GM18517 (cell line): ENCODE results near the gene CDX1.

Source experiments
- ATAC-seq: cut with Tn5 transposase; IDR thresholded peaks from one replicate; pipeline ENCODE4 v1.9.1; 2021; ENCODE audit warnings: mild to moderate bottlenecking, moderate library complexity; ENCODE audit not compliant: unreplicated experiment

CDX1 gene

GRCh38 chr5:150131461-150131860 lies 35.1 kb upstream of the CDX1 start:
- no peak for ATAC-seq

- ATAC-seq = no peak
Observed at GRCh38 chr5:150131978-150132694, 34.4 kb upstream of the CDX1 start.

- ATAC-seq = no peak
Observed at GRCh38 chr5:150132740-150133139, 33.8 kb upstream of the CDX1 start.

GRCh38 chr5:150133581-150134197 lies 32.9 kb upstream of the CDX1 start:
- ATAC-seq = no peak

GRCh38 chr5:150134198-150134588 lies 32.4 kb upstream of the CDX1 start:
- ATAC-seq = no peak

DNA sequence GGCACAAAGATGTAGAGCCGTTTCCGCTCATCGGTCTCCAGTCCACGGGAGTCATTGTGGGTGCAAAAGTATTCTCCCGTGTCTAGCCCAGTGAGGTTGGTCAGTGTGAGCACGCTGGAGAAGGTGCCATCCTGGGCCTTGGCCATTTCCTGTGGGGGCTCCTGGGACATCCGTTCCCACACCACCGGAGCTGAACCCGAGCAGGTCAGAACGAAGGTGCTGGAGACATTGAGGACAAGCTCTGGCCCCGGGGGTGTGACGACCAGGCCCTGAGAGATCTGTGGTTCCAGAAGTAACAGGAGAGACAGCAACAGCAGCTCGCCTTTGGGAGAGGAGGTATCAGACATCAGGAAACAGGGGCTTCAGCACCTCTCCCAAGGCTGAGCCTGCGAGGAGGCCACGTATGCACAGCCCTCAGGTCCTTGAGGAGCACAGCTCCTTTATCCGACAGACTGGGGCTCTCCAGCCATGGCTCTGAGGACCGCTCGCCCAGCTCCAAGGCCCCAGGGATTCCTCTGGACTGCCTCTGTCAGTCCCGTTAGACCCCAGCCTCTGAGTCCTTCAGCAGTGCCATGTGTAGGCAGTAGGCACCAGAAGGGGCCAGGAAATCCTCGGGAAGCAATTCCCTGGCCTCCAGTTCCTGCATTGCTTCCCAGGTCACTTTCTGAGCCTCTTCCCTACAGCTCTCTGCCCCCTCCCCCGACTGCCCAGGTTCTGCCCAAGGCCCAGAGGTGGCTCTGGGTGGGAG lies 30.8 kb upstream of the CDX1 start:
- ATAC-seq = no peak

- ATAC-seq = no peak
Observed at GRCh38 chr5:150136305-150137167, 30.0 kb upstream of the CDX1 start.

- no peak for ATAC-seq
Observed at GRCh38 chr5:150137168-150137957, 29.2 kb upstream of the CDX1 start.

GRCh38 chr5:150137997-150138396 lies 28.6 kb upstream of the CDX1 start:
- no peak for ATAC-seq

DNA sequence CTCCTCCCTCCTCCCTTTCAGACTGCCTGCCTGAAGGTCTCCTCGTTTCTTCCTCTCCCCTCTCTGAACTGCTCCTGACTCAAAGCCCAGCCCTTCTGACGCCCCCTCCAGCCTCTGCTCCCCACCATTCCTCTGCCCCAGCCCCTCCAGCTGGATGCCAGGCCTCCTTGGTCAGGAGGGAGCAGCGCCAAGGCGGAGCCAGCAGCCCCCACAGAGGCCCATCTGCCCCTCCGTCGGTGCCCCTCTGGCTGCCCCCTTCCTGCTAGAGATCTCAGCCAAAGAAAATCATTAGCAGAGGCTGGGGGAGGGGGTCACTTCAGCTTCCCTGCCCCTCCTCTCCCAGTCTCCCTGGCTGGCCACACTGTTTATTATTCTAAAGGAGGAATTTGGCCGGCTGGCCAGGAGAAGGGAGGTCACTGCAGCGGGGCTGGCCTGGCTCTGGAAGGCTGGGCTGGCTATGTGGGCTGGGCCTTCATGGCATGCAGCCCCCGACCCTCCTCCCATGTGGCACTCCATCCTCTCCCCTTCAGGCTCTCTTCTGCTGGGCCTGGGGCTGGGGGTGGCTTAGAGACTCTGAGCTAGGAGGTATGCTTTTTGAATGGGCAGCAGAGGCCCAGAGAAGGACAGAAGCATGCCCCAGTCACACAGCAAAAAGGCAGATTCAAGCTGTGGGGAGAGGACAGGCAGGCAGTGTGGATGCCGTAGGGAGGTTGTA lies 27.9 kb upstream of the CDX1 start:
- ATAC-seq = no peak

DNA sequence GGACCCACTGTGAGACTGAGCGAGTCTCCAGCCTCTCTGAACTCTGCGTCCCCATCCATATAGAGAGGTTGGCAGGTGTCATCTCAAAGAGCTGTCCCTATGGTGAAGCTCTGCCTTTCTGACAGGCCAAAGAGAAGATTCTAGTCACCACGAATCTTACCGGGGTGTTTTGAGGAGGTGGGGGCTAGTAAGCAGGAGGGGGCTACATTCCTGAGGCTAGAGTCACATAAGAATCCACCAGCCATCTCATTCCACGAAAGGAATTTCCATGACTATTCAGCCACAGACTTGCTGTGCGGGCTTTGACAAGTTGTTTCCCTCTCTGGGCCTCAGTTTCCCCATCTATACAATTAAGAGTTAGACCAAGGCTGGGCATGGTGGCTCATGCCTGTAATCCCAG lies 27.2 kb upstream of the CDX1 start:
- ATAC-seq = no peak

DNA sequence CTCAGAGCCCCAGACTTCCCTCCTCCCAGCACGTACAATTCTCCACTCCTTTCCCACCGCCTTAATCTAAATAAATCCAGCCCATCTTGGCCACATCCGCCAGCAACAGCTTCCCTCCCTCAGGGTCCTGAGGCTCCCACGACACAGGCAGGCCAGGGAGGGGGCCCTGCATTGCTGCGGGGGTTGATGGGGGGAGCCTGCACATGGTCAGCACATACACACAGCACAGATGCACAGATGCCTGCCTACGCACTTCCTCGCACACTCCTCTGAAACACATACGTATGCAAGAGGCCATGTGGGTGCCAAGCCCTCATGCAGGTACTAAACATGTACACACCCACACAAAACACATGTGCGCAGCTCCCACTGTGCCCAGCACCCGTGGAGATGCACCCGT lies 25.7 kb upstream of the CDX1 start:
- no peak for ATAC-seq

GRCh38 chr5:150141544-150142184 lies 24.9 kb upstream of the CDX1 start:
- no peak for ATAC-seq

DNA sequence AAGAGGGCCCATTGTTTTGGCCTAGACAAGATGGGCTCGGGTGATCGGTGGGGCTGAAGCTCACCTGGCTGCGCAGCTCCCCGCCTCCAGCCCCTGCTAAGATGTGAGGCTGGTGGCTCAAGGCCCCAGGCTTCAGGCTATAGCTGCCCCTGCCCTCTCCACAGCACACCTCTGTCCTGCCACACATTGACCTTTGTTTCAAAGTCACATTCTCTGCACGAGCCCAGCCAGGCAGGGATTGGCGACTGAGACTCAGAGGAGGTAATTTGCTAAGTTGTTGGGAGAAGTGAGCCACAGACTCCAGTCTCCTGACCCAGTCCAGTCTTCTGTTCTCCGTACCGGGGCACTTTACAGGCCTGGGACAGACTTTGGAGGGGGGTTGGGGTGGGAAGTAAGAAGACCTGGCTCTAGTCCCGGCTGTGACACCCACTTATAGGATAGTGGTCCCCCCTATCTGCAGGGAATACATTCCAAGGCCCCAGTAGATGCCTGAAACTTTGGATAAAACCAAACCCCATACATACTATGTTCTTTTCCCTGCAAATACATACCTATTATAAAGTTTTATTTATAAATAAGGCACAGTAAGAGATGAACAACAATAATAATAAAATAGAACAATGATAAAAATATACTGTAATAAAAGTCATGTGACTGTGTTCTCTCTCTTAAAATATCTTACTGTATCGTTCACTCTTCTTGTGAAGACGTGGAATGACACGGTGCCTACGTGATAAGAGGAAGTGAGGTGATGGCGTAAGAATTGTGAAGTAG lies 24.2 kb upstream of the CDX1 start:
- ATAC-seq = no peak

DNA sequence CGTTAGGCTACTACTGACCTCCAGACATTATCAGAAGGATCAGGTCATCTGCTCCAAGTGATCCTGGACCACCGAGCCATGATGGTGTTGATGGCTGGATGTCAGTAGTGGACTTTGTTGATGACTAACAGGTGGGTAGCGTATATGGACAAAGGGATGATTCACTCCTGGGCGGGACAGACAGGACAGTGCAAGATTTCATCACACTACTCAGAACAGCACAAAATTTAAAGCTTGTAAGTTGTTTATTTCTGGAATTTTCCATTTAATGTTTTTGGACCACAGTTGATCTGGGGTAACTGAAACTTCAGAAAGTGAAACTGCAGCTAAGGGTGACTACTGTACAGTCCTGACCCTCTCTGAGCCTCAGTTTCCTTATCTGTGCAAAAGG lies 23.6 kb upstream of the CDX1 start:
- no peak for ATAC-seq

GRCh38 chr5:150143350-150144245 lies 23.0 kb upstream of the CDX1 start:
- ATAC-seq = no peak

DNA sequence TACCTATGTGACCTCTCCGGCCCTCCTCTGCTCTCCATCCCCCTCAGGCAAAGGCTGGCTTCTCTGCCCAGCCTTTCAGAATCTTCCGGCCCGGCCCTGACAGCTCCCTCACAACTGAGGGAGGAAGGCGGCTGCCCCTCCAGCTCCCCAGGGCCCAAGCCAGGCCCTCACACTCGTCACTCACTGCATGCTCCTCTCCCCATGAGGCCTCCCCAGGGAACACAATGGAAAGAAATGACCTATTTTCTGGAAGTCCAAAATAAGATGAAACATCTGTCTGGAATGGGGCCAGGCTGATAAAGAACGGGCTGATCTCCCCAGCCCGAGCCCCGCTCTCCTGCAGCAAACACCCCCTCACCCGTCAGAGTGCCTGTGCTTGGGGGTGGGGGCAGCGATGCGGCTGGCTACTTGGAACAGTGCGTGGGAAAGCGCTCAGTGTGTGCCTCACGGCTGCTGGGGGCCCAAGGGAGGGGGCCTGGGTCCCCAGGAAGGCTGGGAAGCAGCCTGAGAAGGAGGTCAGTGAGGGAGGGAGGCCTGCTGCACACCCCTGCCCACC lies 22.3 kb upstream of the CDX1 start:
- no peak for ATAC-seq
